T-helper 1 cell treated with Interleukin-12 subunit alpha and Interleukin-12 subunit beta and Interleukin-4 antibody, amounts not matched to agents 30 ng/mL and 1 ng/mL, for 36 hours (primary cell): ENCODE measurements around the gene EPHA2. TPM values are rescaled to one million over a fixed set of nuclear protein-coding genes. Genes with fewer than 3 reads are reported as not detected.

ENCODE experiments used
- intact Hi-C: fragments of 100-400 bp; cut with micrococcal nuclease; formaldehyde crosslinking; loops from one replicate; pipeline ENCODE4 v1.15.1; 2024
- total RNA-seq: library from RNA; stranded (reverse); gene quantifications from 2 replicates; pipeline ENCODE4 v1.2.3, GENCODE V29; 2022

Gene EPHA2
- total RNA-seq, 1 donor from 2014 or later = not detected

GRCh38 chr1:16184557-16185303 lies 28.9 kb upstream of the EPHA2 start:
- intact Hi-C loops = no loop called here

GRCh38 chr1:16183765-16184556 lies 28.1 kb upstream of the EPHA2 start:
- intact Hi-C loops = no loop called here

- intact Hi-C loops = no loop called here
These were observed 27.3 kb upstream of the EPHA2 start for GRCh38 chr1:16183179-16183578.

GRCh38 chr1:16181887-16182719 lies 26.2 kb upstream of the EPHA2 start:
- intact Hi-C loops = no loop called here

- intact Hi-C loops = no loop called here
These were observed 24.5 kb upstream of the EPHA2 start for GRCh38 chr1:16180291-16180824.

GRCh38 chr1:16178596-16179497 lies 23.0 kb upstream of the EPHA2 start:
- intact Hi-C loops = no loop called here

- intact Hi-C loops = no loop called here
These were observed 21.4 kb upstream of the EPHA2 start for GRCh38 chr1:16177306-16177705.

GRCh38 chr1:16176653-16177052 lies 20.8 kb upstream of the EPHA2 start:
- intact Hi-C loops = no loop called here

GRCh38 chr1:16175610-16176553 lies 20.0 kb upstream of the EPHA2 start:
- intact Hi-C loops = no loop called here

- intact Hi-C loops = no loop called here
These were observed 19.2 kb upstream of the EPHA2 start for GRCh38 chr1:16174886-16175598.

- intact Hi-C loops = no loop called here
These were observed 18.5 kb upstream of the EPHA2 start for GRCh38 chr1:16174261-16174868.

- intact Hi-C loops = no loop called here
These were observed 17.8 kb upstream of the EPHA2 start for GRCh38 chr1:16173447-16174260.

GRCh38 chr1:16172964-16173446 lies 17.1 kb upstream of the EPHA2 start:
- intact Hi-C loops = no loop called here

- intact Hi-C loops = no loop called here
These were observed 16.5 kb upstream of the EPHA2 start for GRCh38 chr1:16172218-16172830.

- intact Hi-C loops = no loop called here
These were observed 15.7 kb upstream of the EPHA2 start for GRCh38 chr1:16171314-16172151.

GRCh38 chr1:16170283-16170673 lies 14.4 kb upstream of the EPHA2 start:
- intact Hi-C loops = no loop called here
